GM21367 (cell line): Measurements from ENCODE around the gene IL4R.
A peak's percentile ranks its signal among the peaks of the same experiment; 100 is the strongest.

Experiments used
- ATAC-seq: cut with Tn5 transposase; IDR thresholded peaks from one replicate; pipeline ENCODE4 v1.9.1; 2021; ENCODE audit not compliant: unreplicated experiment

Gene IL4R

GRCh38 chr16:27314161-27314723, 468 bp downstream of the IL4R start:
- ATAC-seq, result no peak

GRCh38 chr16:27314986-27315332, 1.2 kb downstream of the IL4R start:
- no peak for ATAC-seq

- ATAC-seq, result no peak
Measured at GRCh38 chr16:27315333-27316037, 1.7 kb downstream of the IL4R start.

GRCh38 chr16:27316038-27316680, 2.4 kb downstream of the IL4R start:
- ATAC-seq, result no peak

- ATAC-seq, result no peak
Measured at GRCh38 chr16:27317320-27317719, 3.5 kb downstream of the IL4R start.

- ATAC-seq, result no peak
Measured at GRCh38 chr16:27317738-27318391, 4.1 kb downstream of the IL4R start.

DNA sequence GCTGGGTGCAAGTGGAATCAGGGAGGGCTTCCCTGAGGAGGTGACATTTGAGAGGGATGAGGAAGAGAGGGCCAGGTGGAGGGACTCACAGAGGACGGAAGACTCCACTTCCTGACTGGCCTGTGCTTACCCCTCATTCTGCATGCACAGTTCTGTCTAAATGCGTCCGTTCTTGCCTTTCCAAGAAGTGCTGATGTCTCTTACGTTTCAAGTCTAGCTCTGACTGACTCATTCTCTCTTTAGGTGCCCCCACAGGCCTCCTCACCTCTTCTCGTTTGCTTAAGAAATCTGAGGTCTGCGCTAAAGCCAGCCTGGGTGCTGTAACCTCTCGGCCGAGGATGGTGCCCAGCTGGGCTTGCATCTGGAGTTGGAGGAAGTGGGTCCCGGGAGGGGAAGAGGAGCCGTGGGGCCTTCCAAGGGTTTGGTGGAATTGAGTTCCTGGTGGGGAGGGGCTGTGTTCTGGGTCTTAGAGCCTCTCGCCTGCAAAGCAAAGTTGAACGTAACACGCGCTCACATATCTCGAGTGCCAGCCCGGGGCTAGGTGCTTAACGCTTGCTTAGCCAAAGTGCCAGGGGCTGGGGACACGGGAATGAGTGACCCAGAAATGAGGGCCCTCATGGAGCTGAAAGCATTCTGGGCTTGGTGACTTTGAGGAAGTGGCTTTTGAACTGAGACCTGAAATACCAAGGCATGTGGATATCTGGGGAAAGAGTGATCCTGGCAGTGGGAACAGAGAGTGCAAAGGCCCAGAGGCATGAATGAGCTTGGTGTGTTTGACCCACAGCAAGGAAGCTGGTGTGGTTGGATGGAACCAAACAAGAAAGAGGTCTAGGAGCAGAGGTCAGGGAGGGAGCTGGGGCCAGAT, 4.8 kb downstream of the IL4R start:
- ATAC-seq, result peak; percentile 36

- no peak for ATAC-seq
Measured at GRCh38 chr16:27319257-27319965, 5.6 kb downstream of the IL4R start.

DNA sequence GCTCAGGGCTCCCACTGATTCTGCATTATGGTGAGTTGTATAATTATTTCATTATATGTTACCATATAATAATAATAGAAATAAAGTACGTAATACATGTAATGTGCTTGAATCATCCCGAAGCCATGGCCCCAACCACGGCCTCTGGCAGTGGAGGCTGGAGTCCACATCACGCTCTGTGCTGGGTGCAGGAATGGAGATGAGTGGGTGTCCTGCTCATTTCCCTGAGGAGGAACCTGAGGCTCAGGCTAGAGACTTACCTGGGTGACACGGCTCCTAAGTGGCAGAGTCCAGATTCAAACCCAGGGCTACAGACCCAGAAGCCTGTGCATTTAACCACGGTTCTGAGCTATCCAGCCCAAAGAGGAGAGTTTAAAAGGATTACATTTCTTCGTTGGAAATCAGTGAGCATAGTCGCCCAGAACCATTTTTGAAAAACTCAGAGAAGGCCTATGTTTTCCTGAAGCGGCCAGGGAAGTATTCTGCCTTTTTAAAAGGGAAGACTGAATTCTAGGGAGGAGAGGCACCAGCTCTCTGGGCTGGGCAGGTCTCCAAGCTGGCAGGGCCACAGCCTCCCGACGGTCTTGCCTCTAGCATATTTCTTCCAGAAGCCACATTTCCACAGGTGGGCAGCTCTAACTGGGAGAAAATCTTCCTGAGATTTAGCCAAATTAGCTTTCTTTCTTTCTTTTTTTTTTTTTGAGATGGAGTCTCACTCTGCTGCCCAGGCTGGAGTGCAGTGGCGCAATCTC, 6.7 kb downstream of the IL4R start:
- ATAC-seq, result no peak

DNA sequence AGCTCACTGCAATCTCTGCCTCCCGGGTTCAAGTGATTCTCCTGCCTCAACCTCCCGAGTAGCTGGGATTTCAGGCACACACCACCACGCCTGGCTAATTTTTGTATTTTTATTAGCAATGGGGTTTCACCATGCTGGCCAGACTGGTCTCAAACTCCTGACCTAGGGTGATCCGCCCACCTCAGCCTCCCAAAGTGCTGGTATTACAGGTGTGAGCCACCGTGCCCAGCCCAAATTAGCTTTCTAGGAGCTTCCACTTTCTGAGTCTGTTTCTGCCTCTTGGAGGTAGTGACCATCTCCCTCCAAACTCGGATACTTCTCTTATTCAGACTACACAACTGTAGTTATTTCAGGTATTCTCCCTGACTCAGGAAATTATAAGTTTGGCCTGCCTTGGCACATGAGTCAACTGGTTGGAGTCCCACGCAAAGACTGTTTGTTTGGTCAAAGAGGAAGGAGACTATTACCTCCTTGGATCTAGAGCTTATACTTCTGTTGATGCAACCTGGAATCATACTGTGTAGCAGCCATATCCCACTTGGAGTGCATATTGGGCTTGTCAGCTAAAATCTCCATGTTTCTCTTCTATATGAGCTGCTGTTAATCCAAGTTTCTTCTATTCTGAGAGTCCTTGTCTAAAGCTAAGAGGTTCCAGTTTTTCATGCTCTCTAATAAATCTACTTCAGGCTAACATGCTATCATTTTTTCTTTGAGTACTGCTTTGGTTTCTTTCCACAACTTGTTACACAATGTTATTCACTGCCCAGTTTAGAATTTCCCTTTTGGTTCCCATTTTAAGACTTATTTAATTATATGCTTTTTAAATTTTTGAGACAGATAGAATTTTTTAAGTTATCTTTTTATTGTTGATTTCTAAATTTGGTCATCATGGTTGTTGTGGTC, 7.5 kb downstream of the IL4R start:
- ATAC-seq, result no peak

- no peak for ATAC-seq
Measured at GRCh38 chr16:27322858-27323780, 9.3 kb downstream of the IL4R start.

- ATAC-seq, result no peak
Measured at GRCh38 chr16:27323781-27324561, 10.2 kb downstream of the IL4R start.

DNA sequence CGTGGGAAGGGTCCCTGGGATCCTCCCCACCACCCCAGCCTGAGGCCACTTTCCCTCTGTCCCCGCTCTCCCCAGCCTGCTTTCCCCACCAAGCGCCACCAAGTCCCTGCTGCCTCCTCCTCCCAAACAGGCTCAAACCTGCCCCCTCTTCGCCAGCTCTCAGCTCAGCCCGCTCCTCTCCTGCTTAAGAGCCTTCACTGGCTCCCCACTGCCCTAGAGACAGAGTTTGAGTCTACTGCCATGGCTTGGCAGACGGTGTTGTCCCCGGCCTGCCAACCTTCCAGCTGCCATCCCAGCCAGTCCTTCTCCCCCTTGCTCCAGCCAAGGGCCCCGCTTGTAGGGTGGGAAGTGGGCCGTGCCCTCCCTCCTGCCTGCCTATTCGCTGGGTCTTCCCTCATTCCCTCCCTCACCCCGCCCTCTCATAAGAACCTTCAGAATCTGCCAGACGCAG, 11.1 kb downstream of the IL4R start:
- no peak for ATAC-seq

DNA sequence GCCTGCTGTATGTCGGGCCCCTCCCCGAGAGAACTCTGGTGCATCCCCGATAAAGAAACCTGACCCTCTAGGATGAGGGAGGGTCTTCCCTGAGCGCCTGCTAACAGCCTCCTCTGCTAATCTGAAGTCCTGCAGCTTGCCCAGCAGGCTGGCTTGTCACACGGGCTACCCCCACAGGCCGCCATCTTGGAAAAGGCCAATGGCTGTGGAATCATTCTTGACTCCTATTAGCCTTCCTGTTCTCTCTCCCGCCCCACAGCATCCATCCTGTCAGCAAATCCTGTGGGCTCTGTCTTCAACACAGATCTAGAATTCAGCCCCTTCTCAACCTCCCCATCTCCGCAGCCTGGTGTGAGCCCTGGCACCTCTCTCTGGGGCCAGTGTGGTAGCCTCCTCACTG, 12.0 kb downstream of the IL4R start:
- no peak for ATAC-seq

DNA sequence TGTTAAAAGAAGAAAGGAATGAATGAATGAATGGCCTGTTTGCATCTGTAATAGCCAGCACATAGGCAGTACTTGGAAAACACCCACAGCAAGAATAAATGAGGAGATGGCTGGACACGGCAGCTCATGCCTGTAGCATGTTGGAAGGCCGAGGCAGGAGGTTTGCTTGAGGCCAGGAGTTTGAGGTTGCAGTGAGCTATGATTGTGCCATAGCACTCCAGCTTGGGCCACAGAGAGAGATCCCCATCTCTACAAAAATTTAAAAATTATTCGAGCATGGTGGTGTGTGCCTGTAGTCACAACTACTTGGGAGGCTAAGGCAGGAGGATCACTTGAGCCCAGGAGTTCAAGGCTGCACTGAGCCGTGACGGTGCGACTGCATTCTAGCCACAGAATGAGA, 12.5 kb downstream of the IL4R start:
- no peak for ATAC-seq

- no peak for ATAC-seq
Measured at GRCh38 chr16:27326738-27327585, 13.2 kb downstream of the IL4R start.
